Choroid plexus epithelial cell (primary cell): ENCODE data around the gene KCNQ2.

Source experiments
- DNase-seq: peaks from one replicate; pipeline ENCODE4 v3.0.0-alpha.2; 2010; ENCODE audit warnings: low read depth
- H3K4me3 ChIP-seq: 2 replicates; pipeline ENCODE4 v1.5.1; 2011; ENCODE audit warnings: low read depth, mild to moderate bottlenecking, control low read depth, low read length, moderate library complexity
- TF ChIP-seq, protein P1 (sequence below): conservative IDR thresholded peaks from 2 replicates; pipeline ENCODE4 v1.5.1; 2011; ENCODE audit warnings: low read depth, mild to moderate bottlenecking, control low read depth, inconsistent platforms, low read length, moderate library complexity

KCNQ2 gene

DNA sequence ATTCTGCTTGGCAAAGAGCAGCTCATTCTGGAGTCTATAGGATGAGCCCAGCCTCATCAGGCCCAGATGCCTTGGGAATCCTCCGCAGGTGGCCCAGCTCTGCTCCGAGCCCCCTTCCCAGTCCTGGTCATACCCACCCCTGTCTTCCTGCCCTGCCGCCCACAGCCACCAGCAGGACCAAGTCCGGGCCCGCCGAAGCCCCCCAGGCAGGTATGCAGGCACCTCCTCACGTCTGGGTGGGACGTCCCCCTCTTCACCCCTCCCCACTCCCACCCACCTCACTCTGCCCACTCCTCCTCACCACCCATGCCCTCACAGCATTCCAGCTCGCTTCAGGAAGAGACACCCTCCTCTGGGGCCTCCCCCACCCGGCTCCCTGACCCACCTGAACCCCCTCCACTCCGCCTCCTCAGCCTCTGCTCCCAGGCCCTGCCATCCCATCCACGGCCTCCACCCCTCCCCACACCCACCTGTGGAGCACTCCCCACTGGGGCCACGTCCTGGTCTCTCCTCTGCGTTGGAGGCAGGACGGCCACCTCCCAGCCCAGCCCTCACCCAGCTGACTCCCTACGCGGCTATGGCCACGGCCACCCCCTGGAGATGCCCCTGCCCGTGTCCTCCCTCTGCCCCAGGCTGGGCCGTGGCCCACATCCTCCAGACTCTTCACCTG lies 43.4 kb downstream of the KCNQ2 start:
- TF ChIP-seq, protein P1, sequence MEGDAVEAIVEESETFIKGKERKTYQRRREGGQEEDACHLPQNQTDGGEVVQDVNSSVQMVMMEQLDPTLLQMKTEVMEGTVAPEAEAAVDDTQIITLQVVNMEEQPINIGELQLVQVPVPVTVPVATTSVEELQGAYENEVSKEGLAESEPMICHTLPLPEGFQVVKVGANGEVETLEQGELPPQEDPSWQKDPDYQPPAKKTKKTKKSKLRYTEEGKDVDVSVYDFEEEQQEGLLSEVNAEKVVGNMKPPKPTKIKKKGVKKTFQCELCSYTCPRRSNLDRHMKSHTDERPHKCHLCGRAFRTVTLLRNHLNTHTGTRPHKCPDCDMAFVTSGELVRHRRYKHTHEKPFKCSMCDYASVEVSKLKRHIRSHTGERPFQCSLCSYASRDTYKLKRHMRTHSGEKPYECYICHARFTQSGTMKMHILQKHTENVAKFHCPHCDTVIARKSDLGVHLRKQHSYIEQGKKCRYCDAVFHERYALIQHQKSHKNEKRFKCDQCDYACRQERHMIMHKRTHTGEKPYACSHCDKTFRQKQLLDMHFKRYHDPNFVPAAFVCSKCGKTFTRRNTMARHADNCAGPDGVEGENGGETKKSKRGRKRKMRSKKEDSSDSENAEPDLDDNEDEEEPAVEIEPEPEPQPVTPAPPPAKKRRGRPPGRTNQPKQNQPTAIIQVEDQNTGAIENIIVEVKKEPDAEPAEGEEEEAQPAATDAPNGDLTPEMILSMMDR: no peak
- DNase-seq: no peak

DNA sequence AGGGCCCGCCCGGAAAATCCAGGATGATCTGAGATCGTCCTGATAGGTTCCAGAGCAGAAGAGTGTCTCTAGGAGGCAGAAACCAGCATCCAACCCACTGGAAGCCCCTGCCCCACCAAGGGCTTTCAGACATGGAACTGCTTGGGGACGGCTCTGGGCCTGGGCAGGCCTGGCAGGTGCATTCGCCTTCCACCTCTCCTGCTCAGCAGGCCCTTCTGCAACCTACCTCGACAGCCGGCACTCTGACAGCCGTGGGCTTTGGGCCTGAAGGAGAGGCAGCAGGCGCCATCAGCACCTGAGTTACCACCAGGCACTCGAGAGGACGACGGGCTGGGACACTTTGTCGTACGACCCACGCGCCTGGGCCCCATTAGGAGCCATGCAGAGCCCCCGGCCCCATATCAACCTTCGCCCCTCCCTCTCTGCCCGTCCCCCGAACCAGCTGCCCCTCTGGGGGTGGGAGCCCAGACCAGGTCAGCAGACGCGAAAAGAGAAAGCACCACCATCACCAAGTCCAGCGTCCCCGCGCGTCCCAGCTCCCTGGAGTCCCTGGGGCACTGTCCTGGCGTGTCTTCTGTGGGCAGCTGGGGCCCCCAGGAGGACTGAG lies 44.6 kb downstream of the KCNQ2 start:
- TF ChIP-seq, protein P1: no peak
- no peak overlapping the region for H3K4me3 ChIP-seq
- no peak for DNase-seq

More for the DNA sequence above, 43.4 kb downstream of the KCNQ2 start:
- H3K4me3 ChIP-seq: no peak overlapping the region

DNA sequence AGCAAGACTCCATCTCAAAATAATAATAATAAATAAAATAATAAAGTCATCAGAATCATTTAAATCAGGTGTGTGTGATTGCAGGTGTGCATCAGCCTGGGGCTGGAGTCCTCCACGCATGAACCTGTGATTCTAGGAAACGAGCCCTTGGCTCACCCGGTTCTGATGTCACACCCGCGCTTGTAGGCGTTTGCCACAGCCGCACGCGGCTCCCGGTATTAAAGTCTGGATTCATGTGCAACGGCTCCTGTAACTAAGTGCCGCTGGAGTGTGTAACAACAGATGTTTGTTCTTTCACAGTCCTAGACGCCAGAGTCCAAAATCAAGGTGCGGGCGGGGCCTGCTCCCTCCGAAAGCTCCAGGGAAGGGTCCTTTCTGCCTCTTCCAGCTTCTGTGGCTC lies 45.2 kb downstream of the KCNQ2 start:
- H3K4me3 ChIP-seq: no peak overlapping the region
- DNase-seq: no peak
- TF ChIP-seq, protein P1: no peak

DNA sequence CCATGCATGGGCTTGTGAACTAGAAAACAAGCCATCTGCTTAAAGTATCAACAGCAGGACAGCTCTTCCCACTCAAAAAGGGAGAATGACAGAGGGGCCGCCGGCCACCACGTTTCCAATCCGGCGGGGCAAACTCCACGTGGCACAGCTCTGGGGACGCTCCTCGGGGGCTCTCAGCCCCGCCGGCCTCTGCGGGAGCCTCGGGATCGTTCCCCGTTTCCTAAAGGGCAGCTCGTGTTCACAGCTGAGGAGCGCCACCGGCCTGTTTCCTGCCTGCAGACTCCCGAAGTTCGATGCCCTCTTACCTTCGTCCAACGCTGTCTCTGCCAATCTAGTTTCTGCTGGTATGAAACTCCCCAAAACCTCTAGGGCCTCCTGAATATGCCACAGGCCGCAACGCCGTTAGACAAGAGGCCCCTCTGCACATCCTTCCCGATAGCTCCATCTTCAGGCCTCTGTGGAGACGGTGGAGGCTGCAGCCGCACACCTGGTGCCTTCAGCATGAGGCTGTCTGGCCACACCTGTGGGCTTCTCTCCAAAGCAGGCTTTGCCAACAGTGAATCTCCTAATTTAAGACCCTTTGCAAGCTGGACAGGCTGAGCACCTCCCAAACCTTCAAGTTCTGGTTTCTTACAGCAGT lies 46.5 kb downstream of the KCNQ2 start:
- H3K4me3 ChIP-seq: no peak overlapping the region
- TF ChIP-seq, protein P1: no peak
- no peak for DNase-seq

DNA sequence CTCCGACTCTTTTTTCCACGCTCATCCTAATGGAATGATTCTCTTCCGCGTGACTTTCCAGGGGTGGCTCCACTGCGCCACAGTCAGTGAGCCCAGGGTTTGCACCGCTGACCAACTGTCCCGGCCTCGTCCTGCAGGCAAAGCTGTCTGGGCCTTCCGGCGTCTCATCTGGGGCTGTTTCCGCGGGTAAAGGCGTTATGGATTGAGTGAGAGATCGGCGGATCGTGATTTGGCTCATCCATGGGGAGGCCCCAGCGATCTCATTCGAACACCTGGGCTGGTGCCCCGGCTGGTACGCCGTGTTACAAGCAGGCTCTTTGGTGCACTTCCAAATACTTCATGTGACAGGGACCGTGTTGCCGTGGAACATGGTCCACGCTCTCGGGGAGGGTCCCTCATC lies 47.8 kb downstream of the KCNQ2 start:
- no peak overlapping the region for H3K4me3 ChIP-seq
- DNase-seq: no peak
- TF ChIP-seq, protein P1: no peak

DNA sequence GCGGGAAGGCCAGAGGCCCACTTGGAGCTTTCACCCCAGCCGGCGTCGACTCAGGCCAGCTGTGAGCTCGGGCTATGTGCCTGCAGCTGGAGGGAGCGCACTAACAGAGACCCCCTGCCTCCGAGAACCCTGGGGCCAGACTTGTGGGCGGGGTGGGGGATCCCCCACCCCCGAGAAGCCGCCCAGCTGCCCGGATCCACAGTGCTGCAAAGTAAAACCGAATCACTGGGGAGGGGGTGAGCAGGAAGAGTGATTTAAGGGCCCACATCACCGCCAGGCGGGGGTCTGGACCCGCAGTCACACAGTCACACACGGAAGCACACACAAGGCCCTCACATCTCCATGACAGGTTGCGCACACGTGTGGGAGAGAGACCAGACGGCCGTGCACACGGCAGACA lies 48.7 kb downstream of the KCNQ2 start:
- no peak for DNase-seq
- no peak overlapping the region for H3K4me3 ChIP-seq
- TF ChIP-seq, protein P1: no peak
